ENCODE results near the gene TIGIT.

DNA sequence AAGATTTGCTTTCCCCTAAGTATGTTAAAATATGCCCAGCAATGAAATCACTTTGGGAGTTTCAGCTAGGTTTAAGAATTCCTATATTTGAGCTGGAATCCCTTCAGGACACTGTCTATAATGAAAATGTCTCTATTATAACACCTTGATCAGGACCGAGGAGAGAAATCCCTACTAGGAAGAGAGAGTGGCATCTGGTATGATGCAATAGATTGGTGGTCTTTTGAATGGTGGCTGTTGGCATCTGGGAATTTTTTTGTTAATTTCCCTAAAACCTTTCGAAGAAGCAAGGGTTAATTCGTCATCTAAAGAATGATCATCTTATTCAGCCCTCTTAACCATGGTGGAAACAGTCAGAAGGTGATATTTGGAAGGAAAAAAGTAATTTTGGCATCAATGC is 43.0 kb downstream of the TIGIT start:
- TF ChIP-seq, protein P1, sequence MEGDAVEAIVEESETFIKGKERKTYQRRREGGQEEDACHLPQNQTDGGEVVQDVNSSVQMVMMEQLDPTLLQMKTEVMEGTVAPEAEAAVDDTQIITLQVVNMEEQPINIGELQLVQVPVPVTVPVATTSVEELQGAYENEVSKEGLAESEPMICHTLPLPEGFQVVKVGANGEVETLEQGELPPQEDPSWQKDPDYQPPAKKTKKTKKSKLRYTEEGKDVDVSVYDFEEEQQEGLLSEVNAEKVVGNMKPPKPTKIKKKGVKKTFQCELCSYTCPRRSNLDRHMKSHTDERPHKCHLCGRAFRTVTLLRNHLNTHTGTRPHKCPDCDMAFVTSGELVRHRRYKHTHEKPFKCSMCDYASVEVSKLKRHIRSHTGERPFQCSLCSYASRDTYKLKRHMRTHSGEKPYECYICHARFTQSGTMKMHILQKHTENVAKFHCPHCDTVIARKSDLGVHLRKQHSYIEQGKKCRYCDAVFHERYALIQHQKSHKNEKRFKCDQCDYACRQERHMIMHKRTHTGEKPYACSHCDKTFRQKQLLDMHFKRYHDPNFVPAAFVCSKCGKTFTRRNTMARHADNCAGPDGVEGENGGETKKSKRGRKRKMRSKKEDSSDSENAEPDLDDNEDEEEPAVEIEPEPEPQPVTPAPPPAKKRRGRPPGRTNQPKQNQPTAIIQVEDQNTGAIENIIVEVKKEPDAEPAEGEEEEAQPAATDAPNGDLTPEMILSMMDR (IDR thresholded peaks at IDR 0.05 in 2 of 3, conservative IDR thresholded peaks at IDR 0.05 in 1 of 3; ENCODE audit: control insufficient read depth in 2 of 3, extremely low read depth in 1 of 3, insufficient read depth in 1 of 3, low read depth in 3 of 3, low read length in 3 of 3): no peak
- TF ChIP-seq SREBF2 (IDR thresholded peaks at IDR 0.05; ENCODE audit: low read length) (no peak), ZSCAN29 (IDR thresholded peaks at IDR 0.05) (no peak), POLR2A (IDR thresholded peaks at IDR 0.05; ENCODE audit: low read depth, low read length) (no peak), GATAD2B (conservative IDR thresholded peaks at IDR 0.05; ENCODE audit: low read depth) (no peak), SPI1 (IDR thresholded peaks at IDR 0.05; ENCODE audit: borderline replicate concordance, insufficient read depth, low read depth, low read length) (no peak)

Measured in GM12878 (cell line).